HG02885 (cell line): Measurements from ENCODE around the gene TRAPPC12.

ENCODE experiments used
- ATAC-seq: cut with Tn5 transposase; IDR thresholded peaks from one replicate; pipeline ENCODE4 v1.9.1; 2021; ENCODE audit warnings: mild to moderate bottlenecking; ENCODE audit not compliant: unreplicated experiment, poor library complexity

Gene TRAPPC12

DNA sequence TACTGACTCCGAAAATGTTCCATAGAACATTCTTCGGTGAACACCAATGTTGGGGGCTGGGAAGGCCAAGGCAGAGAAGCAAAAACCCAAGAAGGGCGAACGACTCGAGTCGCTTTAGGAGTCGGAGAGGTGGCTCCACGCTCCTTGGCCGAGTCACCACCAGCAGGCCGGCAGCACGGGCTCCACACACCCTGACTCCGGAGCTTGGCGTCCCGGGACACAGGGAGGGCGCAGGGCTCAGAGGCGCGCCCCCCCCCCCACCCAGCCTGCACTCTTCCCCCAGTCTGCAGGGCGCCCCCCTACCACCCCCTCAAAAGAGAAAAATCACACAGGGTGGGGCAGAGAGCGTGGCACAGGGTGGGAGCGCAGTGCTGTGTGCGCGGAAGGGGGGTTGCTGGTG, 147.4 kb downstream of the TRAPPC12 start:
- ATAC-seq = no peak

DNA sequence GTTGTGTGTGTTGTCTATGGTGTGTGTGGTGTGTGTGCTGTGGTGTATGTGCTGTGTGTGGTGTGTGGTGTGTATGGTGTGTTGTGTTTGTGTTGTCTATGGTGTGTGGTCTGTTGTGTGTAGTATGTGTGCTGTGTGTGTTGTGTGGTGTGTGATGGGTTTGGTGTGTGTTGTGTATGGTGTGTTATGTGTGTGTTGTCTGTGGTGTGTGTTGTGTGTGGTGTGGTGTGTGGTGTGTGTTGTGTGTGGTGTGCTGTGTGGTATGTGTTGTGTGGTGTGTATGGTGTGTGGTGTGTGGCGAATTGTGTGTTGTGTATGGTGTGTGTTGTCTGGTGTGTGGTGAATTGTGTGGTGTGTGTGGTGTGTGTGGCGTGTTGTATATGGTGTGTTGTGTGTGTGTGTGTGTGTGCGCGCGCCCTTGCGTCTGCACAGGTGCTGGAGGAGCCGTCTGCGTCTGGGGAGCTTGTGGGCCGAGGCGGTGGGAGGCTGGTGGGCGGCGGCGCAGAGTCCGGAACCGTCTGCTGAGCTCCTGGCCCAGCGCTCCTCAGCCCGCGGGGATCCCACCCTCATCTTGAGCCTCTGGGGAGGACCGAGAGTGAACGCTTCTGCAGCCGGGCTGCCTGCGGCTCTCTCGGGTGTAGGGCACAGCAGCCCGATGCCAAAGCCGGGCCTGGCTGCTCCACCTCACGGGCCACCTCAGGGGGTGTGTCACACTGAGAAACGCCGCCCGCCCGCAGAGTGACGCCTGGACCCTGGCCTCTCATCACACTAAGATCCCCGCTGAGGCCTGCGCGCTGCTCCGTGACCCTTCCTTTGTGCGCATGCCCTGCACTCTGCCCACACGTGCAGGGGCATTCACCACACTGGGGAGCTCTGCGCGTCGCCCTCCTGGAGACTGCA, 148.6 kb downstream of the TRAPPC12 start:
- ATAC-seq = no peak
